ENCODE measurements around the gene MLF1. TPM values are rescaled to one million over a fixed set of nuclear protein-coding genes. Genes with fewer than 3 reads are reported as not detected.

MLF1 gene
- total and polyA plus RNA-seq, 2 donors (not counting 1 experiment from before 2014, with no cell fraction given): 0.25 TPM; not detected in 1

DNA sequence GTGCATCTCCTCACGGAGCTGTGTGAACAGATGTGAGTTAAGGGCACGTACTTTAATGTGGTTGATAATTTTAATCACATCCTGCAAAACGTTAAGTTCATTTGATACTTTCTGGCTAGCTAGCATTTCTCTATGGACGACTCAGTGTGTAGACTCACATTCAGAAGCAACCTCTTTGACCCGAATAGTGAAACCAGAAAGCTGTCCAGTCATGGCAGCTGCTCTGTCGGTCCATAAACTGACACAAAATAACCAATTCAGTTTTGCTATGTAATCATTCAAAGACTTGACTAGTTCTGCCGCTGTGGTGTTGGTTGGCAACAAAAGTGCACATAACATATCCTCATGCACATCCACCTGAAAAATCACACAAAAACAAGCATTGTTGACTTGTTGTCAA, 69.7 kb downstream of the MLF1 start:
- POLR2A ChIA-PET: no interaction called here
- CTCF ChIA-PET: interaction anchor here (0.7 kb wide), 1 partner anchor 1958 kb away, joined by 3 read pairs; no protein-coding TSS in a partner anchor
- Histone ChIP-seq H3K27me3 (replicated peaks in 1 of 4; ENCODE audit: control extremely low read depth in 1 of 4, control insufficient read depth in 3 of 4, insufficient read depth in 4 of 4, low read length in 3 of 4) (no peaks in the 10 kb centered on the region), H3K4me1 (ENCODE audit: control insufficient read depth in 2 of 2, insufficient read depth in 2 of 2, low read length in 2 of 2) (peaks cover 4 to 11% of the 10 kb centered on the region in 2 donors), H3K9me3 (ENCODE audit: control extremely low read depth in 1 of 3, control insufficient read depth in 2 of 3, insufficient read depth in 1 of 3, low read length in 2 of 3) (no peaks in the 10 kb centered on the region), H4K20me1 (ENCODE audit: control insufficient read depth, insufficient read depth, low read length, poor library complexity, severe bottlenecking) (no peaks in the 10 kb centered on the region), H3K27ac (ENCODE audit: low read length in 2 of 2) (no peak overlapping the region), H3K9ac (ENCODE audit: low read length) (no peak overlapping the region), H3K4me3 (ENCODE audit: control extremely low read depth in 1 of 5, extremely low read depth in 1 of 5, insufficient read depth in 1 of 5, low read depth in 2 of 5, low read length in 4 of 5) (no peak overlapping the region), H3K36me3 (replicated peaks in 1 of 2; ENCODE audit: control extremely low read depth in 1 of 2, control insufficient read depth in 1 of 2, extremely low read depth in 1 of 2, insufficient read depth in 2 of 2, low read length in 1 of 2) (no peaks in the 10 kb centered on the region), H2AFZ (ENCODE audit: insufficient read depth, low read depth, low read length, poor library complexity, severe bottlenecking) (no peak overlapping the region), H3K4me2 (replicated peaks; ENCODE audit: low read depth, low read length, poor library complexity, severe bottlenecking) (no peak overlapping the region), H3K79me2 (ENCODE audit: control insufficient read depth, insufficient read depth, low read length) (peaks cover 11% of the 10 kb centered on the region)
- Mint-ChIP-seq H3K9me3 (ENCODE audit: insufficient read depth) (no peaks in the 10 kb centered on the region), H3K27ac (no peak overlapping the region), H3K4me3 (no peak overlapping the region), H3K4me1 (peaks cover 15% of the 10 kb centered on the region), H3K27me3 (no peaks in the 10 kb centered on the region)
- 82% methylated on average over 6 of the region's 7 CpGs for WGBS (ENCODE audit: insufficient coverage)
- ATAC-seq (ENCODE audit: low read depth) (no peak), DNase-seq (no peak)
- intact Hi-C loops (cut with micrococcal nuclease): loop anchor here (5.0 to 10.0 kb wide), 3 partner anchors 1478 to 1968 kb away; partner anchors contain the start of genes CCNL1, KPNA4 and TIPARP
- TF ChIP-seq, protein P1, sequence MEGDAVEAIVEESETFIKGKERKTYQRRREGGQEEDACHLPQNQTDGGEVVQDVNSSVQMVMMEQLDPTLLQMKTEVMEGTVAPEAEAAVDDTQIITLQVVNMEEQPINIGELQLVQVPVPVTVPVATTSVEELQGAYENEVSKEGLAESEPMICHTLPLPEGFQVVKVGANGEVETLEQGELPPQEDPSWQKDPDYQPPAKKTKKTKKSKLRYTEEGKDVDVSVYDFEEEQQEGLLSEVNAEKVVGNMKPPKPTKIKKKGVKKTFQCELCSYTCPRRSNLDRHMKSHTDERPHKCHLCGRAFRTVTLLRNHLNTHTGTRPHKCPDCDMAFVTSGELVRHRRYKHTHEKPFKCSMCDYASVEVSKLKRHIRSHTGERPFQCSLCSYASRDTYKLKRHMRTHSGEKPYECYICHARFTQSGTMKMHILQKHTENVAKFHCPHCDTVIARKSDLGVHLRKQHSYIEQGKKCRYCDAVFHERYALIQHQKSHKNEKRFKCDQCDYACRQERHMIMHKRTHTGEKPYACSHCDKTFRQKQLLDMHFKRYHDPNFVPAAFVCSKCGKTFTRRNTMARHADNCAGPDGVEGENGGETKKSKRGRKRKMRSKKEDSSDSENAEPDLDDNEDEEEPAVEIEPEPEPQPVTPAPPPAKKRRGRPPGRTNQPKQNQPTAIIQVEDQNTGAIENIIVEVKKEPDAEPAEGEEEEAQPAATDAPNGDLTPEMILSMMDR (IDR thresholded peaks at IDR 0.05): no peak
- no peak for TF ChIP-seq EZH2 (IDR thresholded peaks at IDR 0.05; ENCODE audit: borderline replicate concordance, insufficient read depth, low read depth, low read length, poor library complexity, severe bottlenecking)

DNA sequence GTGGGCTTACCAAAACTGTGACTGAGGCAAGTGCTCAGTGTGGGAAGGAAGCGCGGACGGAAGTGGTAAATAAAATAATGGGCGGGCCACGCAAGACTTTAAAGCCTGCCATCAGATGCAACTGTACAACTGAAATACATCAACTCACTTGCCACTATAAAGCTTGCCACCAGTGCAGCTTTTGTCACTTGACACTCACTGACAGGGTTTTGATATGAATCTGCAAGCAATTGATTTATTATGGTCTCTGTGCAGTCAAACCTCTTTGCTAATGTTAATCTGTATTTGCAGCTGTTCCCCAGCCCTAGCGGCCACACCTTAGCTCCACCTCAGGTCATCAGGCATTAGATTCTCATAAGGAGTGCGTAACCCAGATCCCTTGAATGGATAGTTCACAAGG, 71.0 kb downstream of the MLF1 start:
- H3K9me3 Mint-ChIP-seq (ENCODE audit: insufficient read depth): no peaks in the 10 kb centered on the region
- H3K4me3 ChIP-seq (ENCODE audit: control extremely low read depth in 1 of 5, extremely low read depth in 1 of 5, insufficient read depth in 1 of 5, low read depth in 2 of 5, low read length in 4 of 5): no peak overlapping the region
- no peaks in the 10 kb centered on the region for H4K20me1 ChIP-seq (ENCODE audit: control insufficient read depth, insufficient read depth, low read length, poor library complexity, severe bottlenecking)
- no peak overlapping the region for H3K4me2 ChIP-seq (replicated peaks; ENCODE audit: low read depth, low read length, poor library complexity, severe bottlenecking)
- ChIA-PET CTCF (interaction anchor here (1.9 kb wide), 1 partner anchor 17 kb away, joined by 7 read pairs; no protein-coding TSS in a partner anchor), POLR2A (interaction anchor here (0.7 kb wide), 1 partner anchor 532 kb away, joined by 4 read pairs; the partner anchor contains the start of gene RSRC1)
- ATAC-seq (ENCODE audit: low read depth) (no peak), DNase-seq (no peak)
- no CpG with 5 or more reads among the region's 7 CpGs for WGBS (ENCODE audit: insufficient coverage)
- no peak overlapping the region for H3K27ac ChIP-seq (ENCODE audit: low read length in 2 of 2)
- intact Hi-C loops (cut with micrococcal nuclease): loop anchor here (5.0 to 10.0 kb wide), 3 partner anchors 1480 to 1970 kb away; partner anchors contain the start of genes CCNL1, KPNA4 and TIPARP
- peaks cover 22% of the 10 kb centered on the region for H3K4me1 Mint-ChIP-seq
- no peak overlapping the region for H2AFZ ChIP-seq (ENCODE audit: insufficient read depth, low read depth, low read length, poor library complexity, severe bottlenecking)
- H3K4me1 ChIP-seq (ENCODE audit: control insufficient read depth in 2 of 2, insufficient read depth in 2 of 2, low read length in 2 of 2): peaks cover 4 to 11% of the 10 kb centered on the region in 2 donors
- TF ChIP-seq EZH2 (IDR thresholded peaks at IDR 0.05; ENCODE audit: borderline replicate concordance, insufficient read depth, low read depth, low read length, poor library complexity, severe bottlenecking): no peak
- TF ChIP-seq, protein P1 (IDR thresholded peaks at IDR 0.05): no peak
- H3K4me3 Mint-ChIP-seq: no peak overlapping the region
- H3K79me2 ChIP-seq (ENCODE audit: control insufficient read depth, insufficient read depth, low read length): peaks cover 21% of the 10 kb centered on the region
- H3K27me3 Mint-ChIP-seq: no peaks in the 10 kb centered on the region
- H3K9ac ChIP-seq (ENCODE audit: low read length): no peak overlapping the region
- no peaks in the 10 kb centered on the region for H3K27me3 ChIP-seq (replicated peaks in 1 of 4; ENCODE audit: control extremely low read depth in 1 of 4, control insufficient read depth in 3 of 4, insufficient read depth in 4 of 4, low read length in 3 of 4)
- no peak overlapping the region for H3K27ac Mint-ChIP-seq
- no peaks in the 10 kb centered on the region for H3K36me3 ChIP-seq (replicated peaks in 1 of 2; ENCODE audit: control extremely low read depth in 1 of 2, control insufficient read depth in 1 of 2, extremely low read depth in 1 of 2, insufficient read depth in 2 of 2, low read length in 1 of 2)
- H3K9me3 ChIP-seq (ENCODE audit: control extremely low read depth in 1 of 3, control insufficient read depth in 2 of 3, insufficient read depth in 1 of 3, low read length in 2 of 3): no peaks in the 10 kb centered on the region

Measured in B cell (primary cell).